A172 (cell line): Measurements from ENCODE around the gene PLEKHA6. TPM values are rescaled to one million over a fixed set of nuclear protein-coding genes. Genes with fewer than 3 reads are reported as not detected.
A peak's percentile ranks its signal among the peaks of the same experiment; 100 is the strongest.

ENCODE experiments used
- DNase-seq: peaks from one replicate; pipeline ENCODE4 v3.0.0-alpha.2; 2015; ENCODE audit warnings: low spot score
- total RNA-seq: library from RNA; depleted of rRNA; stranded (reverse); fragments of >200 nt; shearing (Covaris generic); gene quantifications from 2 replicates; pipeline ENCODE4 v1.2.3, GENCODE V29; 2014

PLEKHA6 gene
- total RNA-seq, 1 experiment from 2014 or later = 0.02 TPM

DNA sequence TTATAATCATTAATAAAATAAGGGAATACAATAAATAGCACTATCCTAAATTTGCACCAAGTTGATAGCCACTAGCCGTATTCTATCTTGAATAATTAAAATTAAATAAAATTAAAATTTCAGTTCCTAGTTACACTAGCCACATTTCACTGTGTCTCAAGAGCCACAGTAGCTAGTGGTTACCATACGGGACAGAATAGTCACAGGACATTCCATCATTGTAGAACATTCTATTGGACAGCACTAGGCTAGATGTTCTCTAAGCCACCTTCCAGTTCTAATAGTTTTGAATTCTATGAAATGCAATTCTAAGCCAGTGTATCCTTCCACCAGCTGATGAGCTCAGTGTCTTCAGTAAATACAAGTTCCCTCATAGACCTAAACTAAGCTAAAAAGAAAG, 74.8 kb downstream of the PLEKHA6 start:
- no peak for DNase-seq

DNA sequence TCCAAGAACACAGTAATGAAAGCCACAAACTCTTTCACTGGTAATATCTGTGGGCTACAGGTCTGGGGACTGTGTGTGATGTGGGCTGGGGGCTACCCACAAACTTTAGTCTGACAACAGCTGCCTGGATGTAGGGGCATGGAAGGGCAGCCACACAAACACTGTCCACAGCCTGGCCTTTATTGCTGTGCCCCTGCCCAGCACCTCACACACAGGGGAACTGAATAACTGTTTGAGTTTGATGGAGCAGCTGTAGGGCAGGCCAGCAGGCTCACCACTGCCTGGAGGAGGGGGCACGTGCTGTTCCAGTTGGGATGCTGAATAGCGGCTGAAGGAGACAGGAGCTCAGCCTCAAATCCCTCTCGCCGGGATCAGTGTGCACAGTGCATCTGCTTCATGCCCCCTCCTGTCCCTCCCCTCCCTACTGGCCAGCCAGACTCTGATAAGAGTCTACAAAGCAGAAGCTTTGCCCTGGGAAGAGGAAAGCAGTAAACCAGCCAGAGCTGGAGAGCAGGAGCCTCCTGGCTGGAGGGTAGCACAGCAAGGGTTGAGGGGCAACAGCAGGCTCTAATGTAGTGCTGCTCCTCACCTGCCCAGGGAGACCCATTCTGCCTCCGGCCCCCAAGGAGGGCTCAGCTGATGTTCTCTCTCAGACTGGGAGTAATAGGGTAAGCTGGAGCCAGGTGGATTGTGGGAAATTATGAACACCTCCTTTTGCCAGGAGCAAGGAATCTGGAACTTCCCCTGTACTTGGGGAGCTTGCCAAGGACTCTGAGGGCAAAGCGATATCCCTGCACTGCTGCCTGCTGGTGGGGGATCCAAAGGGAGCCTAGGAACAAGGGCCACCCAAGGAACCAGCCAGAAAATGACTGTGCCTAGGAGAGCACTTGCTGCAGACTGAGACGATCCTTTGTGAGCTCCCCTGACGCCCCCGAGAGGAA, 75.7 kb downstream of the PLEKHA6 start:
- DNase-seq = no peak

DNA sequence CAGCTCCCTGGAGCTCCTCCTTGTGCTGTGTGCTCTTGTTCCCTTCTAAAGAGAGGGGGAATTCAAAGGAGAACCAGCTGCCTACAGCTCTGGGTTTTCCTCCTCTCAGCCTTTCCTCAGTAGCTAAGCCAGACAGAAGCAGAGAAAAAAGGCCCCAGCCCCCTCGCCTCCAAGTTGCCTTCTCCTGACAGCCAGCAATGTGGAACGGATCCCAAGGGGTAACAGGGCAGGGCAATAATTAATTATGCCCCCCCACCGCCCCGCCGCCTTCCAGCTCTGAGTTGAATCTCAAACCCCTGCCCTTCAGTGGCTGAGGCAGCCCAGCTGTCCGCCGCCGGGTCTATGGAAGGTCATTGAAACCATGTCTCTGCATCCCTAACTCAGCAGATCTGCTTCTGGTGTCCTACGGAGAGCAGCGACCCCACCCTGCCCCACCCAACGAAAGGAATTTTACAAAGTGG, 76.9 kb downstream of the PLEKHA6 start:
- no peak for DNase-seq

DNA sequence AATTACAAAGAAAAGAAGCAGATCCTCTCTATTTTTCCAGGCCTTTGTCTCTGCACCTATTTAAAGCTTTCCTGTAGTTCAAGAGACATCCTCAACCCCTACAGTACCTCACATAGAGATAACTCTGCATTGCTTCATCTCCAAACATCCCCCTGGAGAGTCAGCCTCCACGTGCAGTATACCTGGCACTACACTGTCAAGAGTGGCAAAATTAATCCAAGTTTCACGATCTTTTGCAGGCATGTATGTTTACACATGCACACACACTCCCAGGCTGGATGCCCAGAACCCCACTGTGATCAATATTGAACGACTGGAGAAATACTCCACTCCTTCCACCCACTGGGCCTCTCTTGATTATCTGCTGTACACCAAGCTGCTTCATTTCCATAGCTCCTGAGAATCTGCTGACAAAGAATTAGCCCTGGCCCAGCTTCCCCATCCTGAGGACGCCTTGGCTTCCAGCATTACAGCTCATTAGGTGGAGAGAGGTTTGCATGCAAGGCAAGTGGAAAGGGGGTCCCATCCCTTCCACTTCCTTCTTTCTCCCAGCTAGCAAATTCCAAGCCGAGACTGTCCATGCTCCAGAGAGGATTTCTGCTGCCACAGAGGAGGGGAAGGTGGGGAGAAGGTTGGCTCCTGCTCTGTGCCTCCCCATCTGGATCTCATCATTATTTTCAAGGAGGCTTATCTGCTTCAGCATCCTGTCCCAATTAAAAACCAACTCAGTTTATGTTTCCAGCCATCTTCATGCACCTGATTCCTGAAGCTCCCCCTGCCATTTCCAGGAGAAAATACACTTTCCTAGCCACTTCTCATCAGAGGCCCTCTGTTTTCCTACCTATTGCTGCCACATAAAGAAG, 79.4 kb downstream of the PLEKHA6 start:
- no peak for DNase-seq

DNA sequence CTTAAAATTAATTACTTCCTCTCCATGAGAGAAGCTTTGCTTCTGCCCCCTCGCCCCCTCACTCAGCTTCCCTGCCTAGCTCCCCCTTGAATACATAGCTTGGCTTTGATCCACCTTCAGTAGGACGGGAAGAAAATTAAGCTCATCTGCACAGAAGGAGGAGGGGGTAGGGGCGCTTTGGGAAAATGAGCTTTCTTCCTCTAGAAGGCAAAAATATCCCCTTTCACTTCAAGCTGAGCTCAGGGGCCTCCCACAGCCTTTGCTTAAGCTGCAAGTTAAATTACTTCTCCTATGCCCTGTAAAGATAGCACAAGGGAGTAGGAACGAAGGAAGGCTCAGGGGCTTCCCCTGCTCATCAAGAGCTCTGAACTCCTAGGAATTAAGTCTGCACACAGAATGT, 80.8 kb downstream of the PLEKHA6 start:
- DNase-seq = no peak

DNA sequence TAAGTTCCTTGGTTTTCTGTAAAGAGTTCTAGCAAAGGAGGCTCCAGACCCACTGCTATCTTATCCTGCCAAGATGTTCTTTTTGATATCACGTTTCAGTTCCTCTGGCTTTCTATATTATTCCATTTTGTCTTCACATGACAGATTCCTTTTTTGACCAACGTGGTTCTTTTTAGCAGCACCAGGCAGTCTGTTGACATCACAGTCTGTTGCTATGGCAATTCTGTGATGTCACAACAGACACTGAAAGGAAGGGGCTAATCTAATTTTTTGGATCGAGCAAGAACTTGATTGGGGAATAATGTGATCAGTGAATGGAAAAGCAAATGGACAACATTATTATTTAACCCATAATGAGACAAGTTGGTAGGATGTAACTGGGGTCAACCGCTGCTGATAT, 81.5 kb downstream of the PLEKHA6 start:
- no peak for DNase-seq

DNA sequence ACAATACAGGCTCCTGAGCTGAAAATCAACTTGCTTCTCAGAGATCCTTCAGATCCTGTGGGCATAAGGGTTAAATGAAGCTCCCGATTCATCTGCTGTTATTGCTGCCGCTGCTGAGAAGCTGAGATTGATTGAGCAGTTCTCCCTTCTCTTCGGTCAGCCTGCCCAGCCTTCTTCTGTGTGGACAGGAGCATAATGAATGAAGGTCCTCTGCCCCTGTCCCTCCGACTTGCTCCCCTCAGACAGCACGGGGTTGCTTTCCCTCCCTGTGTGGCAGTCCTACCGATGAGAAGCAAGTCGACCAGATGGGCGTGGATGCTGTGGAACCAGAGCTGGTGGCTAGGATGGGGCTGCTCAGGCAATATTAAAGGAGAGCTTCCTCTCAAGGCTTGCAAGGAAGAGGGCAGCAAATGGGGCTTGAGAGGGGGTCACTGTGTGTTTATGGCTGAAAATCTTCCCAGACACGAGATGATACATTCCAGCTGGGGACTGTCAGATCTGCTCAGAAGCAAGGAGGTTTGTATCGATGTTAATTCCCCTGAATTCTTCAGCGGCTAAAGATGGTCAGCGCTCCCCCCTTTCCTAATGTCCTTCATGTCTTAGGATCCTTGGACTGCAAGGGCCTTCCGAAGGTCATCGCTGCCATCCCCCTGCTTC, 82.0 kb downstream of the PLEKHA6 start:
- no peak for DNase-seq

DNA sequence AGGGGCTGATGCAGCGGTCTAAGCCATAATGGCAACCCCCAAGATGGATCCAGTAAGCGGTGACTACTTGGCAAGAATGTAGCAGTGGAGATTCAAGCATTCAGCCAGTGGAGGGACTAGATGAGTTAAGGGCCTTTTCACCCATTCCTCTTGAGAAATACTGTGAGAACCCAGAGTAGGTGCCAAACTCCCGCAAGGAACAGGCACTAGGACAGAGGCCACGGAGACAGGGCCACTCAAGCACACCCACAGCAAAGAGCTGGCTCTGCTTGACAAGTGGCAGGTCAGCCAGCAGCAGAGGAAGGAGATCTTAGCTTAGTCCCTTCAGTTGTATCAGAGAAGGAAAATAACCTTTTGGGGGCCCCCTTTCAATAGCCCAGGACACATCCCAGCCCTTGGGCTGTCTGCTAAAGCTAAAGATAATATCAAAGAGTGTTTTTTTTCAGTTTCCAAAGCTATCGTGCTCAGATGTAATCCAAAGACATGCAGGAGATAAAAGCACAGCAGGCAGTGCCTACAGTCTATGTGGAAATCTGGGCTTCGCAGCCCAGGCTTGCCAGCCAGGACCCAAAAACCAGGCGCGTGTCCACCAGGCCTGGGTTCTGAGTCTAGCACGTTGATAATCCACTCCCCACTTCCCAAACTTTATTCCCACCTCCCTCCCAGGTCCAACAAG, 83.9 kb downstream of the PLEKHA6 start:
- DNase-seq = no peak

DNA sequence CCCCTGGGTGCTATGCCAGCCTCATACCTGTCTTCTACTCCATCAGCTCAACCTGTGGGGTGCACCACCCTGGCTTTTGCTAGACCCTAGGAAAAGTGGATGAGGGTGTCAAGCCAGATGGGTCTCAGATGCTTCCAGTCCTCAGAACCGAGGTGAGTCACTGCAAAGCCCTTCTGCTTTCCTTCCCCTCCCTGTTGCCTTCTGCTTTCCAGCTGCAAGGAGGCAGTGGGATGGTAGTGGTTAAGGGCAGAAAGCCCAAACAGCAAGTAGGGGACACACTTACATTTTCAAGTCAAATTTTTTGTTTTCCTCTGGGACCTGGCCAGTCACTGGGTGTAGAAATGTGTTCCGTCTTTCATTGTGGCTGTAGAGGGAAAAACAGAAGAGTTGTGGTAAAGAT, 85.3 kb downstream of the PLEKHA6 start:
- no peak for DNase-seq

DNA sequence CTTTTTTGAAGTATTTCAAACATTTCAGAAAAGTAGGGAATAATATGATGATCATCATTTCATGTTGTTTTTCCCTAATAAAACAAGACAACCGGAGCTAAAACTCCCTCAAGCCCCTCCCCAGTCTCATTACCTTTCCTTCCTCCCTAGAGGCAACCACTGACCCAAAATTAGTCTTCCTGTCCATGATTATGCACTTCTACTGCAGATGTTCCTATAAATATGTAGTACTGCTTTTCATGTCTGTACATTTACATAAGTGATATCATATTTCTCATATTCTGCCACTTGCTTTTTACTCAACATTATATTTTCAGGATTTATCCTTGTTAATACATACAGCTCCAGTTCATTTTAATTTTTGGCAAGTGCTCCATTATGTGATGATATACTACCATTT, 87.2 kb downstream of the PLEKHA6 start:
- DNase-seq = no peak

DNA sequence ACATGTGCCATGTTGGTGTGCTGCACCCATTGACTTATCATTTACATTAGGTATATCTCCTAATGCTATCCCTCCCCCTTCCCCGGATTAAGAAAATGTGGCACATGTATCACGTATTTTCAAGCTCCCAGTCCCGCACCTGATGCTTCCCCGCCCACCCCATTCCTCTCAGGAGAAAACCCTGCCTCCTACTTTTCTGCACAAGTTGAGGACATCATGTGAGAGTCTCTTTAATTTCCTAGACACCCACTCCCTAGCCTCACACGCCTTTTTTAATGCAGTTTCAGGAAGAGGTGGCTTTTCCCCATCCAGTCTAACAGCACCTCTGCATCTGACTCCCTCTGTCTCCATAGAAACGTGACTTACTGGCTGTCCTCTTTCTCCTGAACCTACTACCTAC, 87.8 kb downstream of the PLEKHA6 start:
- no peak for DNase-seq

DNA sequence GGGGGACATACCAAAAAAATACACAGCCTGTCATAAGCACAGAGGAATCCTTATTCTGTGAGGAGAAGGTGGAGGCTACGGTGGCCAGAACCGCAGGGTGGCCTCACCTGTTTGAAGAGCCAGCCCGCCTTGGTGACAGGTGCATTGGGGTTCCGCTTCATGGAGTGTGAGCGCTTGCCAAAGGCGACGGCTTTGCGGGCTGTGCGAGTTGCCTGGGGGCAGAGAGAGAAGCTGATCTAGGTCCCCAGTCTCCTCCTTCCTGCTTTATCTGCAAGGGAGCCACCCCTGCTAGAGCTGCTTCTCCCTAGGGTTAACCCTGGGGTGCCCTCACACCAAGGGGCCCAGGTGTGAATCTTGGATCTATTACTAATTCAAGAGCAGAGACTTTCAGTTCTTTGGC, 91.6 kb downstream of the PLEKHA6 start:
- no peak for DNase-seq

DNA sequence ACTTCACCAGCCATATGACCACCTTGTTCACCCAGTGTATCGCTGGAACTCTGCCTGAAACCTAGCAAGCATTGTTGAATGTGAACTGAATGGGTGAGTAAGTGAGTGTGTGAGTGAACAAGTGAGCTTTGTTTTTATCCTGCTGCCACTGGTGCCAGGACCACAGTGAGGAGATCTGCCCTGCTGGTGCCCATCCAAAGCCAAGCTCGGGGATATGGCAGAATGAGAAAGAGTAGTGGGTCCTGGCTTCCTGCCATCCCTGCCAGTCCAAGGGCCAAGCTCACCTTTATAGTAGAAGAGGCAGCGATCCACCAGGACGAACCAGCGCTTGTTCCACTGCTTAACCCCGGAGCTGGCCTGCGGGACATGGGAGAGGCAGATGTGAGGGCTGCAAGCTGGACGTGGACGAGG, 92.5 kb downstream of the PLEKHA6 start:
- DNase-seq = no peak

DNA sequence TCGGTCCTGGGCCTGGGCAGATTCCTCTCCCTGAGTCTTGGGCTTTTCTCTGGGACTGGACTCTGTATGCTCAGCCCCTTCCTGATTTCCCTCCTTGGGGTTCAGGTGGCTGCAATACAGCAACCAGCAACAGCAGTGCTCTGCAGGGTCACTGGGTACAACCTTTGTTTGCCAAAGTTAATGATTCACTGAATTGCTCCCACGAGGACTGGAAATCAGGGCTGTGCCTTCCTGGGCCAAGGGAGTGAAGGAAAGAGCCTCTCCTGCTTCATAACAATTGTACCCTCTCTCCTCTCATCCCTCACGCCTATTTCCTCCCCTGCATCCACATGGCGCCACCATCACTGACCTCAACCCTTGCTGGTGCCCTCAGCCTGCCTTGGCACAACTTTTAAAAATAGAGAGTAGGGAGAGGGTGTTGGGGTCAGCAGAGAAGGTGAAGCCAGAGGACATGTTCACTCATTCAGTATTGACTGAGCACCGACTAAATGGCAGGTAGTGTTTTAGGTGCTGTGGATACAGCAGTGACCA, 93.2 kb downstream of the PLEKHA6 start:
- DNase-seq = no peak

DNA sequence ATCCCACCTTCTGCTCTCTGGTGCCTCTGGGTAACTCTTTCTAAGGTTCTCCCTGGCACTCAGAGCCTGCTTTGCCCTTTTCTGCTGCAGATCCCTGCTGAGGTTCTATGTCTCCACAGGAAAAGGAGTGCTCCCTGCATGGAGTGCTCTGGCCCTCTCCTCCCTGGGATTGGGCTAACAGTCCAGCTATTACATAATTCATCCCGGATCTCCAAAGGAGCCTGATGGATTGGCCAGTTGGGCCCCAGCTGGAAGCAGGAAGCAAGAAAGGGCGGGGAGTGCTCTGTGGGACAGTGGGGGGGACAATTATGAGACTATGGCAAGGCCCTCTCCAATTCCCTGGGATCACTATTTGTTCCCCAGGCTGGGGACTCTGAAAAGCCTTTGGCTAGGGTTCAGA, 94.1 kb downstream of the PLEKHA6 start:
- DNase-seq = no peak

DNA sequence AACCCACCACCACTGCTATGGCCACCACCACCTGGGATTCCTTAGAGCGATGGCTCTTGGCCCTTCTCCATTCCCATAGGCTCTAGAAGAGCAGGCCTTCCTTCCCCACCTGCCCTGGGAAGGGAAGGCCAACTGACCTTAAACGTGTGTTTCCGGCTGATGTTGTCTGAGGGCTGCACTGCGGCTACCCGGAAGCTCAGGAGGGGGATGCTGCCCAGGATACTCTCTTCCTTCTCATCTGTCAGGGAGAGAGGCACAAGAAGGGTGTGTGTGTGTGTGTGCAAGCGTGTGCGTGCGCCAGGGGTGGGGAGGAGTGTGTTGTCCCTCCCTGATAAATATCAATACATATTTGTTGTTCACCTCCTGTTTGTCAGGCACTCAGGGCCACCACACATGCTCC, 94.9 kb downstream of the PLEKHA6 start:
- DNase-seq = no peak

DNA sequence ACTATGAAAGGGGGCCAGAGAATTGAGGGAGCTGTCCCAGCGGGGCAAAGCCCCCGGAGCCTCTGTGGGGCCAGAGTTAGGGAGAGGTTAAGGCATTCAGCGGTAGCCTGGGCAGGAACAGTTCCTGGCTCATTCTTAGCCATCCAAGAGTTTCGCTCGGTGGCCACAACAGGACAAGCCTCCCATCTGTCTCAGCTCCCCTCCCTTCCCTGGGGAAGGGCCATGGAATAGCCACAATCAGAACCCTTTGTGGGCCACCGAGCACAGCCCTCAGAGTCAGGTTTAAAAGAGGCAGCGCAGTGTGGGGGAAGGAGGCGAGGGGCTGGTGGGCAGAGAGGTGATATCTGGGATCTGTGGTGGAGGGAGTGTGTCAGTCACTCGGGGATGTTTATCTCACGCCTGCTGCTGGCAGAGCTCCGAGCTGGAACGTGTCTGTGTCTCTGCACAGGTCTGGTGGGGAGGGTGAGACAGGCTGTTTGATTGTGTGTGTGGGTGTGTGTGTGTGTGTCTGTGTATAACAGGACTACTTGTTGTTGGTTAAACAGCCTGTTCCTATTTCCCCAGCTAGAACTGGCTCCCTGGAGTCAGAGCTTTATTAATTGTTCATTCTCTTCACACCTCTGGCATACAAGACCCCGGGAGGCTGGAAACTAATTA, 96.3 kb downstream of the PLEKHA6 start:
- no peak for DNase-seq

DNA sequence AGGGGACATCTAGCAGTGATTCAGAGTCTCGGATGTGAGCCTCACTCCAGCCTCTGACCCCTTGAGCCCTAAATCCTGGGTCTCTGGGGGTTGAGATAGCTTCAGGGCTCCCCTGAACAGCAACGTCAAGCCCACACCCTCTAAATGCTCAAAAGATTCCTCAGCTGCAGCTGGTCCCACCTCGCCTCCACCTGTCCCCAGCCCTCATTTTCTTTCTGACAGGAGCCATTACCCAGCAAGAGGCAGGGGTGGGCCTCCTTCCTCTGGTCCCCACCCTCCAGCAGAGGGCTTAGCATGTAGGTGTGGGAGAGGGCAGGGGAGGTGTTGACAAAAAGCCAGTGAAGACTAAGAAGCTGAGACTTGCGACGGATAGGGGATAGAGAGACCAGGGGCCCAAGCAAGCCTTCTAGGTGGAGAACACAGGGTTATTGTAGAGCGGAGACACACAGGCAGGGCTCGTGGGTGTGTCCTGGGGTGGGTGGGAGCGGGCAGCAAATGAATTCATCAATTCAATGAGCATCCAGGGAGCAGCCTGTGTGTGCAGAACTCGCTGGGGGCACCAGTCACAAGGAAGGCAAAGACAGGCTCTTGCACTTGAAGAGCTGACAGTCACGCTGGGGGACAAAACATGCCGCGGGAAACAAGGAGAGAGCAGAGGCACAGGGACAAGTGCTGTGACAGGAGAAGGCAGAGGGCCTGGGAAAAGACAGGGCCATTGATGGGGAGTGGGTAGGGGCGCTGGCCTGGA, 97.0 kb downstream of the PLEKHA6 start:
- DNase-seq = no peak

DNA sequence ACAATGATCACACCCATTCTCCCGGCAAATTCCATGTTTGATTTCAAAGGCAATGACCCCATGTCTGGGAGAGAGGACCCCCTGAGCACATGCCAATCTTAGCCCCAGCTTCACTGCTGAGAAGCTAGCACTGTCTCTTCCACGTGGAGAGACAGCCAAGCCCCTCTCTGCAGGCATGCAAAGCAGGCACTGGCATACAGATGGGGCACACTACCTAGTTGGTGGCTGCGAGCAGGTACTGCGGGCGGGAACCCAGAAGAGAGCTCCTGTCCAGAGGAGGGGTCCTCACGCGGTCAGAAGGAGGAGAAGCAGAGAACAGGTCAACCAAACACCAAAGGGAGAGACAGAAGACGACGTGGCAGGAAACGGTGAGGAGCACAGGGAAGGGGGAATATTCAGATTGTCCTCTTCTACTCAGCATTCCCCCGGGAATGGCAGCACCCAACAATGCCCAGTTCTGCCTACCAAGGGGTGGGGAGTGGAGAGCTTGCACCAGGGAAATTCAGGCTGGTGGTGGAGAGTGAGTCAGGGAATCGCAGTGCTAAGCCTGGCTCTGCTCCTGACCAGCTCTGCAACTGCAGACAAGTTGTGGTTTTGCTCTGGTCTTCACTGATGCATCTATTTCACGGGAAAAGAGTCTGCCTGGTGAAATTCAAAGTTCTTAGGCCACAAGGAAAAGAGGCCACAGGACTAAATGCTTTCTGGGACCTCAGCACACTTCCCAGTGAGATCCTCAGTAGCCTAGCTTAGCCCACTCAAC, 97.8 kb downstream of the PLEKHA6 start:
- DNase-seq = peak; percentile 41
